Renal pelvis (tissue), 4 donors: ENCODE results near the gene DGLUCY. TPM values are rescaled to one million over a fixed set of nuclear protein-coding genes. Genes with fewer than 3 reads are reported as not detected.
A peak's percentile ranks its signal among the peaks of the same experiment; 100 is the strongest.
"Not testable (repeated sequence)": the region's sequence is repeated elsewhere in the genome, so short reads cannot be mapped to it uniquely, and the experiment has no call there.

Source experiments
- DNase-seq: peaks from one replicate; pipeline ENCODE4 v3.0.0-alpha.2; 2013
- polyA plus RNA-seq, 3 donors: library from polyadenylated mRNA; unstranded; fragments of 120-200 nt; gene quantifications; one replicate each; pipeline ENCODE4 v1.2.1, GENCODE V29; 2013; ENCODE audit not compliant: insufficient read length in 3 of 3

The DGLUCY gene
- polyA plus RNA-seq, 3 donors, result 69.6 to 90.1 (median 85.1) TPM

GRCh38 chr14:91129261-91129660 is 15.4 kb downstream of the DGLUCY start:
- no peak for DNase-seq

- no peak for DNase-seq
Measured at GRCh38 chr14:91135039-91135438, 21.2 kb downstream of the DGLUCY start.

GRCh38 chr14:91138511-91139359 is 24.9 kb downstream of the DGLUCY start:
- no peak for DNase-seq

DNA sequence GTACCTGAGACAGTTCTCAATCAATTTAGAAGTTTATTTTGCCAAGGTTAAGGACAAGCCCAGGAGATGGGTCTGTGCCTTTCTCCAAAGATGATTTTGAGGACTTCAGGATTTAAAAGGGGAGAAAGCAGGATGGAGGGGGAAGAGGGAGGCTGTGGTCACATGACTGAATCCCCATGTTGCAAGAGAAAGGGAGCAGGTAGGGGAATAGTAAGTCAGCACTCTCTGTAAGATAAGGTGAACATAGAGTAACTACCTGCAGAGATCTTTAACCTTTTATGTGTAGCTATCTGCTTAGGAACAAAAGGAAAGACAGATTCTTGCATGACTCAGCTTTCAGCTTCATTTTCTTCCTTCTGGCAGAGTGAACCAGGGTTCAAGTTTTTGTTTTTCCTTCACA is 25.9 kb downstream of the DGLUCY start:
- DNase-seq, result no peak

GRCh38 chr14:91140672-91141071 is 26.8 kb downstream of the DGLUCY start:
- DNase-seq, result no peak

- no peak for DNase-seq
Measured at GRCh38 chr14:91142214-91142668, 28.4 kb downstream of the DGLUCY start.

DNA sequence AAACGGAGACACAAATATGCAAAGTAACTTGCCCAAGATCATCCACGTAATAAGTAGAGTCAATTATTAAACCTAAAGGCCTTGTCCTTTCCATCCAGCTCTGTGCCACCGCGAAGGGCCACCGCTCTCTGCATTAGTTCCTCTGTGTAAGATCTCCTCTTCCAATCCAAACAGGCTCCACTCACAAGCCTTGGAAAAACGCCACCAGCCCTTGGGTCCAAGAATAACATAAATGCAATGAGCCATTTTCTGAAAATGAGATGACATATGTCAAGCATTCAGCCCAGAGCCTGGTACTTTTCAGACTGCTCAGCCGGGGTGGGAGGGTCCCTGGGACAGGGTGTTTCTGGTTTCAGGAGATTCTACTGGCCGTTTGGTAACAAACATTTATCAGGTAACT is 30.0 kb downstream of the DGLUCY start:
- no peak for DNase-seq

- DNase-seq, result no peak
Measured at GRCh38 chr14:91144425-91145145, 30.7 kb downstream of the DGLUCY start.

DNA sequence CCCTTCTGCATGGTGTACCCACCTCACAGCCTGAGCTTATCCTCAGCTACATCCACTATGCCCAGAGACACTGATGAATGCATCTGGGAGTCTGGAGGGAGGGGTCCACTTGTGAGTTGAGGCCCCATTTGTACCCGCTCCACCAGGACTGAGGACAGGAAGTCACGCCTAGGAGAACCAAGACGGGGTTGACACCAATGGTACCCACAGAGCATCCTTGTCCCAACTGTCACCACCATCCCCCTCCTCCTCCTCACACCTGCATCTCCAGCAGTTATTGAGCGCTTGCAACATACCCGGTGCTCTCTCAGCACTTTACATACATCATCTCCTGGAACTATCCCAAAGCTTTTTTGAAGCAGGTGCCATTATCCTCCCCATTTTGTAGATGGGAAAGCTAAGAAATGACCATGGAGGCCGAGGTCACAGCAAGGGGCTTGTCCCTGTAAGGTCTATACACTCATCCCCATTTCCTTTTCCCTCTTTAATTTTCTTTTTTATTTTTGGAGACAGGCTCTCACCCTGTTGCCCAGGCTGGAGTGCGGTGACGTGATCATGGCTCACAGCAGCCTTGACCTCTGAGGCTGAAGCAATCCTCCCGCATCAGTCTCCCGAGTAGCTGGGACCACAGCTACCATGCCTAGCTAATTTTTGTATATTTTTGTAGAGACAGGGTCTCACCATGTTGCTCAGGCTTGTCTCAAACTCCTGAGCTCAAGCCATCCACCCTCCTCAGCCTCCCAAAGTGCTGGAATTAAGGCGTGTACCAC is 31.7 kb downstream of the DGLUCY start:
- no peak for DNase-seq

GRCh38 chr14:91146661-91147060 is 32.8 kb downstream of the DGLUCY start:
- DNase-seq, result no peak

- DNase-seq, result peak; percentile 23
Measured at GRCh38 chr14:91149462-91149861, 35.6 kb downstream of the DGLUCY start.

DNA sequence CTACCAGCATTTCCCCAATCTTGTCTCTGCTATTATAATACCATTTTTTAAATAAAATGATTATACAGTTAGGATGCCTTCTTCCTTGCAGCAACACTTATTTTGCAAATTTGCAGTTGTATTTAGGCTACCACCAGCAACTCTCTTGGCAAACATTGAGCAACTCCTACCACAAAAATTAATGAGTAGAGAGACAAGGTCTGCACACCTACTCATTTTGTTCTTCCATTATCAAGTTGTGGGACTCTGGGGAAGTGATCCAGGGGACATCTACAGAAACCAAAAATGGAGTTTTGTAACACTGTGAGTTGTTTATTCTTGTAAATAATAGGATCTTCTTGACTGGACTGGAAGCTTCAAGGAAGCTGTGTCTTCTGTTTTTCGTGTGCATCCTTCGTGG is 38.6 kb downstream of the DGLUCY start:
- no peak for DNase-seq

DNA sequence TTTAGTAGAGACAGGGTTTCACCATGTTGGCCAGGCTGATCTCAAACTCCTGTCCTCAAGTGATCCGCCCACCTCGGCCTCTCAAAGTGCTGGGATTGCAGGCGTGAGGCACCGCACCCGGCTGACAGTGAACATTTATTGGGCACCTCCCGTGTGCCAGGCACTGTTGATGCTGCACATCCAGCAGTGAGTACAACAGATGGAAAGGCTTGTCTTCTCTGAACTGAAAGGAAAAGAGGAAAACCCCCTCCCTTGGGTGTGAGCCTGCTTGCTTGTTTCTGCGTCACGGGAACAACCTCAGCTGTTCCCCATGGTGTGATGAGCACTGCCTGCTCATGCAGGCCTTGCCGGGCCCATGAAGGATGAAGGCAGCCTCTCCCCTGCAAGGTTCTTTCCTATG is 39.5 kb downstream of the DGLUCY start:
- no peak for DNase-seq

- peak; percentile 72 for DNase-seq
Measured at GRCh38 chr14:91154851-91155625, 41.2 kb downstream of the DGLUCY start.

GRCh38 chr14:91155626-91156089 is 41.8 kb downstream of the DGLUCY start:
- DNase-seq, result no peak

DNA sequence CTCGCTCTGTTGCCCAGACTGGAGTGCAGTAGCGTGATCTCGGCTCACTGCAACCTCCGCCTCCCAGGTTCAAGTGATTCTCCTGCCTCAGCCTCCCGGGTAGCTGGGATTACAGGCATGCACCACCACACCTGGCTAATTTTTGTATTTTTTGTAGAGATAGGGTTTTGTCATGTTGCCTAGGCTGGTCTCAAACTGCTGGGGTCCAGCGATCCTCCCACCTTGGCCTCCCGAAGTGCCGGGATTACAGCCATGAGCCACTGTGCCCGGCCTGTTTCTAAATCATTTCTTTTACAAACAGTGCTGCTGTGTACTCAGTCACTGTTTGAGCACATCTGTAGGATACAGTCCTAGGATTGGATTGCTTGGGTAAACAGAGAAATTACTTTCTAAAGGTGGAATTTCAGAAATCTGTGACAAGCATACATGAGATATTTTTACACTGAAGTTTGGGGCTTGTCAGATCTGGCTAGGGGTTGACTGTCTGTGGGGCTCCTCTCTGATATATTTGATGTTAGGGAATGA is 42.3 kb downstream of the DGLUCY start:
- DNase-seq, result not testable (repeated sequence)

DNA sequence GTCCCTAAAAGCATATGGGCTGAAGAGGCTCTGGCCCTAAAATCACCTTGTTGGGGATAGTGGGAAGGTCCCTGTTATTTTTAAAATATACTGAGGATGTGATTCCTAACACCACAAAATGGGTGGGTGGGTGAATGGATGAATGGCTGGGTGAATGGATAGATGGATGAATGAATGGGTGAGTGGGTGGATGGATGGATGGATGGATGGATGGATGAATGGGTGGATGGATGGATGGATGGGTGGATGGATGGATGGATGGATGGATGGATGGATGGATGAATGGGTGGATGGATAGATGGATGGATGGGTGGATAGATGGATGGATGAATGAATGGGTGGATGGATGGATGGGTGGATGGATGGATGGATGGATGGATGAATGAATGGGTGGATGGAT is 43.0 kb downstream of the DGLUCY start:
- not testable (repeated sequence) for DNase-seq

DNA sequence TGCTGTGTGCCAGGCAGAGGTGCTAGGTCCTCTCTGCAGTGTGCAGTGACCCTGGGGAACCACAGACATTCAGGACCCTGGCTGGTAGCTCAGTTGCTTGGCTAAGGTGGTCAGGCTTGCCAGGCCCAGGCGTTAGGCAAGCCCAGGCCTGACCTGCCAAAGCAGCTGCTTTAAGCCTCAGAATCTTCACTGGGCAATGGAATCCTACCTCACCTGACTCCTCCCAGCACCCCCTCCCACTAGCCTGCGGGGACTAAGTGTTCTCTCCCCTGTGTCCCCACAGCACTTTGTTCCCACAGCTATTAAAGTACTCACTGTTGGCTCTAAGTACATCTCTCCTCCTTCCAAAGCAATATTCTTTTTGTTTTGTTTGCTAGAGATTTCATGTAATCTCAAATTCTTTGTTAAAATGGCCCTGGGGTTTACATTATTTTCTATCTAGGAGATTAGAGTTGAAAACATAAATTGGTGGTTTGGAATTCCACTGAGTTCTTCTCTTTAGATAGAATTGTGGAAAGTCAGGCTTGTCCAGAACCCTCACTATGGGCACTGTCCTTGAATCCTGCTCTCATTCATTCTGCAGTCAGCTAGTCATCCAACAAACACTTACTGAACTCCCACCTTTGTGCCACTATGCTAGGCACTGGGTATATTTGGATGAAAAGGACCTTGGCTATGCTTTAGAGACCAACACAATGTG is 44.4 kb downstream of the DGLUCY start:
- no peak for DNase-seq

DNA sequence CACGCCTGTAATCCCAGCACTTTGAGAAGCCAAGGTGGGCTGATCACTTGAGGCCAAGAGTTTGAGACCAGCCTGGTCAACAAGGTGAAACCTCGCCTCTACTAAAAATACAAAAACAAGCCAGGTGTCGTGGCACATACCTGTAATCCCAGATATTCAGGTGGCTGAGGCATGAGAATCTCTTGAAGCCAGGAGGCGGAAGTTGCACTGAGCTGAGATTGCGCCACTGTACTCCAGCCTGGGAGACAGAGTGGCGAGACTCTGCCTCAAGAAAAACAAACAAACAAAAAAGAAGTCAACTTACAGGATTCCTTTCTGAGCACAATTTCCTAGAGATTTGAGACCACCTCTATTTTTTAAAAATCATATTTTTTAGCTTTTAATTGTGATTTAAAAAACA is 45.3 kb downstream of the DGLUCY start:
- no peak for DNase-seq

GRCh38 chr14:91159906-91160305 is 46.0 kb downstream of the DGLUCY start:
- no peak for DNase-seq

DNA sequence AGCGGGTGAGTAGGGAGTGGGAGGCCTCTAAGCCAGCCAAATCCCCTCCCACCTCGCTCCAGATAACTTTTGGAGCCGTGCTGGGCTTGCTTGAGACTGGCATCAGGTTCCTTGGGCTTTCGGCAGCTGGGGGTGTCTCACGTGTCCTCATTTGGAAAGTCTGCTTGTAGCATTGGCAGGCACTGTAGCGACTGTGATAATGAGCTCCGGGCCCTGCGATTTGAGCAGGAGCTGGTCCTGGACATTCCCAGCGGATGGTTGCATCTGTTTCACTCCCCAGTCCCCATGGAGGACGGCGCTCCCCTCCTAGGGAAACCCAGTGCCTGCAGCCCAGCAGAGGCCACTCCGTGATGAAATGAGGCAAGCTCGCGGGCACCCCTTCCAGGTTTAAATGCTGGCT is 49.4 kb downstream of the DGLUCY start:
- DNase-seq, result no peak
